DOHH2 (cell line): ENCODE measurements around the gene ICOS.

Experiments
- CTCF ChIP-seq: fragments of 200-600 bp; sonication (generic); IDR thresholded peaks from one replicate; pipeline ENCODE4 v1.5.1; 2014; ENCODE audit warnings: antibody characterized with exemption, mild to moderate bottlenecking, low read depth, low read length; ENCODE audit not compliant: poor library complexity, severe bottlenecking
- EZH2phosphoT487 ChIP-seq: fragments of 200-600 bp; sonication (generic); IDR thresholded peaks from 2 replicates; pipeline ENCODE4 v1.6.1; 2017; ENCODE audit warnings: borderline replicate concordance, mild to moderate bottlenecking, antibody characterized with exemption, low read length, moderate library complexity, mixed read lengths

DNA sequence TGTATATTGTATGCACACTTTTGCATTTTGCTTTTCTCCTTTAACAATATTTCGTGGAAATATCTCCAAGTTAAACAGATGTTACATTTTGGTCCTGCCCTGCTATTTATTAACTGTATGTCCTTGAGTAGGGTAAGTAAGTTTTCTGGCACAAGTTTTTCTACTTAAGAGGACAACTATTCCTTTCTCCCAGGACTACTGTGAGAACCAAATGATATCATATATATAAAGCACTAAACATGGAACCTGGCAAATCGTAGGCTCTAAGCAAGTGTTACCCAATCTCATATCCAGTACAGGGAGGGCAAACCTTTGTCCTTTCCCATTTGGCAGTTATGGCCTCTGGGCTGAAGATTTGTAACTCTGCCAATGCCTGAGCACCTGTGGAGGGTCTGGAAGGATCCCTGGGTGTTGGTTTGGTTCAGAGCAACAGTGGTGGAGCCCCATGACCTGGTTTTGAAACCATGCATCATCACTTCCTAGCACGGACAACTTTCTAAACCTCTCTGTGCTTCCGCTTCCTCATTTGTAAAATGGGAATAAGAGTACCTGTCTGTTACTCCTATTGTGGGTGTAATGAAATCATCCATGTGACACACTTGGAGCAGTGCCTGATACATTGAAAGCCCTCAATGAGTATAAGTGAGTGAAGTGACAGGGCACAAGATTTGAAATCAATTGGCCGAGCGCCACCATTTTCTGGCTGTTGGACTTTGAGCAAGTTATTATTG is 28.3 kb upstream of the ICOS start:
- no peak for TF ChIP-seq CTCF
- TF ChIP-seq EZH2phosphoT487, result no peak
